DMS153 treated with DMSO at 0.1 percent for 48 hours (cell line): ENCODE measurements around the gene C1QL1.

Experiments
- DNase-seq: peaks from one replicate; lab custom pipeline; 2025; ENCODE audit not compliant: unreplicated experiment; lab: John Stamatoyannopoulos, UW

C1QL1 gene

DNA sequence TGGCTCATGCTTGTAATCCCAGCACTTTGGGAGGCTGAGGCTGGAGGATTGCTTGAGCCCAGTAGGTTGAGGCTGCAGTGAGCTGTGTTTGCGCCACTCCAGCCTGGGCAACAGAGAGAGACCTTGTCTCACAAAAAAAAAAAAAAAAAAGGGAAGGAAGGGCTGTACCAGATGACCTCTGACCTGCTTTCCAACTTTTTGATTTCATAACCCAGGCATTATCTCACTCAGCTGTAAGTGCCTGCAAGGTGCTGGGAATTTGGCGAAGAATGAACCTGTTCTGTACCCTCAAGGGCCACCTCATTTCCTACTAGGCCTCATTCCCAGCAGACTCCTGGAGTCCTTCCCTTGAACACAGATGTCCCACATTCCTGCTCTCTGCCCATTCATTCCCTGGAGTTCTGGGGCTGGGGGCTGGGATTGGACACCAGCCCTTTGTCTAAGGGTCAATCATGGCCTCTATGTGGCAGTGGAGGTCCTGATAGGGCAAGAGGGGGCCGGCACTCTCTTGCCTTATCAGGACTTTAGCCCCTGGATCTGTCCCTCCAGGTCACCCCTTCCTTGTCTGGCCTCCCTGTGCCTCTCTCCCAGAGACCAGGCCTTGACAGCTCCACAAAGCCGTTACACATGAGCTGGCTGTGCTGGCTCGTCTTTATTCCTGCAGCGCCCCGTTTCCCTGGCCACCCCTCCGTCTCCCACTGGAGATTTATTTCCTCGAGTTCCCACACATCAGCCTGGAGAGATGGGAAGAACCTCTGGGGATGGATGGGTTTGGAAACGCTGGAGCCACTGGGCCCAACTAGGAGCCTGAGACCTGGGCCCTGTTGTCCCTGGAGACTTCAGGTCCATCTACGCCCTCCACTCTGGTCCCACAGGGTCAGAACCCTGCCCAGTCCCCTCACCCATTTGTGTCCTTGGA lies 52.0 kb downstream of the C1QL1 start:
- no peak for DNase-seq

DNA sequence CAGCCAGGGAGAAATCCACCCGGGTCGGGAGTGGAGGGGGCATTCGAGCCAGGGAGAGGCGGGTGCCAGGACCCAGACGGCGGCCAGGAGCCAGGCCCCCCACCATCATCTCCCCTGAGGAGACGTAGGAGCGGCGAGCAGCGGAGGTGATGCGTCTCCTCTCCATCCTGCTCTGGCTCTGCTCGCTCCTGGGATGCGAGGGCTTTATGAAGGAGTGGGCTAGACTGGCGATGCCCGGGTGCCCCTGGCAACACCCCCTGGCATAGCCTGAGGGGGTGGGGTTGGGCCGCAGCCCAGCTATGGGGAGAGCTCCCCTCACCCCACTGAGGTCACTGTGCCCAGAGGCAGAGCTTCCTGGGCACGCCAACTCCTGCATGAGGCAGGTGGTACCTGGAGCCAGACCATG lies 52.8 kb downstream of the C1QL1 start, which contains the start of gene GFAP:
Gene GFAP, minus strand, starts transcription at position 180 of the 406 bp plus-strand sequence. Its CDS starts 14 bp downstream, at position 166.
- DNase-seq = no peak

GRCh38 chr17:44914698-44915271 lies 53.3 kb downstream of the C1QL1 start:
- DNase-seq = no peak

GRCh38 chr17:44914148-44914547 lies 54.0 kb downstream of the C1QL1 start:
- no peak for DNase-seq

DNA sequence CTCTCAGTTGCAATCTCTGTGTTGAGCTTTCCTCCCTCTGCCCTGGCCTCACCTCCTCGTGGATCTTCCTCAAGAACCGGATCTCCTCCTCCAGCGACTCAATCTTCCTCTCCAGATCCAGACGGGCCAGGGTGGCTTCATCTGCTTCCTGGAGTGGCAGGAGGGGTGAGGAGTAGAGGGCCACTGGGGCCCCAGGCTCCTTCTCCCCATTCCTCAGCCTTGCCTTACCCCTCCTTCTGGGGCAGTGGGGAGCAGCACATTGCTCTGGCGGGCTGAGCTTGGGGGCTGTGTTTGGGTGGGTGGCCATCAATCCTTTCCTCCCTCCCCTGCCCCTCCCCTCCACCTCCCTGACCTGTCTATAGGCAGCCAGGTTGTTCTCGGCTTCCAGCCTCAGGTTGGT lies 54.4 kb downstream of the C1QL1 start:
- no peak for DNase-seq

DNA sequence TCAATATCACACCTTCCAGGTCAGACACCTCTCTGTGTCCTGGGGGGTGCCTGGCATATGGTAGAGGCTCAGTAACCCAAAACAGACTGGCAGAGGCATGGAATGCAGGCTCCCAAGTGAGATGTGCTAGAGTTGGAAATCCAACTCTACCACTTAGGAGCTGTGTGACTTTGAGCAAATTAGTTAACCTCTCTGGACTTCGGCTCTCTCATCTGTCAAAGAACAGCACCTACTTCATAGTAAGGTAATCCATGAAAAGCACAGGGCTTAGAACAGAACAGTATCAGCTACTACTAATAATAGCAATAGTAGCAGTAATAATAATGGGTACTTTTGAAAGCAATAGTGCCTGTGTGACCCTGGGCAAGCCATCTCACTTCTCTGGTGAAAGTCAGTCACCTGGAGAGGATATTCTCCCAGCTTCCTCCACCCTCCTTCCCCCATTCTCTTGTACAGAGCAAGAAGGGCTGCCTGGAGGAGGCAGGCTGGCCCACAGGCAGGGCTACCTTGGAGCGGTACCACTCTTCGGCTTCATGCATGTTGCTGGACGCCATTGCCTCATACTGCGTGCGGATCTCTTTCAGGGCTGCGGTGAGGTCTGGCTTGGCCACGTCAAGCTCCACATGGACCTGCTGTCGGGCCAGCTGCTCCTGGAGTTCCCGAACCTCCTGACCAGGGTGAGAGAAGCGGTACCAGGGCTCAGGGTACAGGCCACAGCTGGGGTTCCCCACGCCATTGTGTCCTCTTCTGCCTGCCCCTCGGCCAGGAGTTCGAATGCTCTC lies 55.1 kb downstream of the C1QL1 start:
- no peak for DNase-seq

DNA sequence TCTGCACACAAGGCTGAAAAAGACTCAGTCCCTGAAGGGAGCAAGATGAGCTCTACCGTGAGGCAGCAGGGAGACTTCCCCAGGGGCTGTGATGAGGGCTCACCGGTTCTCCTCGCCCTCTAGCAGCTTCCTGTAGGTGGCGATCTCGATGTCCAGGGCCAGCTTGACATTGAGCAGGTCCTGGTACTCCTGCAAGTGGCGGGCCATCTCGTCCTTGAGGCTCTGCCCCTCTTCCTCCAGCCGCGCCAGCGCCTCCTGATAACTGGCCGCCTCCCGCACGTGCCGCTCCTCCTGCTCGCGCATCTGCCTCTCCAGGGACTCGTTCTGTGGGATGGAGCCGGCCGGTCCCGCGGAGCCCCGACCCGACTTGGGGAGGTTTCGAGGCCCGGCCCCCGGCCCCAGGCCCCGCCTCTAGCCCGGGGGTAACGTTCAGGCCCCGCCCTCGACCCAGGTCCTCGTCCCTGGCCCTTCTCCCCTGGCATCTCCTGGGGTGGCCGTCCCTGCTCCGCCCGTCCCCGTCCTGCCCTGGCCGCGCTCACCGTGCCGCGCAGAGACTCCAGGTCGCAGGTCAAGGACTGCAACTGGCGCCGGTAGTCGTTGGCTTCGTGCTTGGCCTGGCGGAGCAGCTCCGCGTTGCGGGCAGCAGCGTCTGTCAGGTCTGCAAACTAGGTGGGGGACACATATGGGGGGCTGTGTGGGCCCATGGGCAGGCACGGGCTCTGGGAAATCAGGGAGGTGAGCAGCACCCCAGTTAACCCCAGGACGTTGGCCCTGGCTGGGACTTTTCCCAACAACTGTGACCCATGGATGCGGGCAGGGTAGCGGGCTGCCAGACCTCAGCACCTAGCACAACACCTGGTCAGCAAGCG lies 56.7 kb downstream of the C1QL1 start:
- DNase-seq = peak; percentile 42

- no peak for DNase-seq
Measured at GRCh38 chr17:44910231-44911106, 57.6 kb downstream of the C1QL1 start.
